T-helper 9 cell (primary cell): ENCODE measurements around the gene HDC.

Source experiments
- DNase-seq: peaks from one replicate; pipeline ENCODE4 v3.0.0-alpha.2; 2020
- total RNA-seq, 2 donors: gene quantifications; one replicate each; lab custom pipeline; 2026; lab: John Stamatoyannopoulos, UW

HDC gene, protein sequence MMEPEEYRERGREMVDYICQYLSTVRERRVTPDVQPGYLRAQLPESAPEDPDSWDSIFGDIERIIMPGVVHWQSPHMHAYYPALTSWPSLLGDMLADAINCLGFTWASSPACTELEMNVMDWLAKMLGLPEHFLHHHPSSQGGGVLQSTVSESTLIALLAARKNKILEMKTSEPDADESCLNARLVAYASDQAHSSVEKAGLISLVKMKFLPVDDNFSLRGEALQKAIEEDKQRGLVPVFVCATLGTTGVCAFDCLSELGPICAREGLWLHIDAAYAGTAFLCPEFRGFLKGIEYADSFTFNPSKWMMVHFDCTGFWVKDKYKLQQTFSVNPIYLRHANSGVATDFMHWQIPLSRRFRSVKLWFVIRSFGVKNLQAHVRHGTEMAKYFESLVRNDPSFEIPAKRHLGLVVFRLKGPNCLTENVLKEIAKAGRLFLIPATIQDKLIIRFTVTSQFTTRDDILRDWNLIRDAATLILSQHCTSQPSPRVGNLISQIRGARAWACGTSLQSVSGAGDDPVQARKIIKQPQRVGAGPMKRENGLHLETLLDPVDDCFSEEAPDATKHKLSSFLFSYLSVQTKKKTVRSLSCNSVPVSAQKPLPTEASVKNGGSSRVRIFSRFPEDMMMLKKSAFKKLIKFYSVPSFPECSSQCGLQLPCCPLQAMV
- 0 to 0.07 reads per million in 2 donors for total RNA-seq

DNA sequence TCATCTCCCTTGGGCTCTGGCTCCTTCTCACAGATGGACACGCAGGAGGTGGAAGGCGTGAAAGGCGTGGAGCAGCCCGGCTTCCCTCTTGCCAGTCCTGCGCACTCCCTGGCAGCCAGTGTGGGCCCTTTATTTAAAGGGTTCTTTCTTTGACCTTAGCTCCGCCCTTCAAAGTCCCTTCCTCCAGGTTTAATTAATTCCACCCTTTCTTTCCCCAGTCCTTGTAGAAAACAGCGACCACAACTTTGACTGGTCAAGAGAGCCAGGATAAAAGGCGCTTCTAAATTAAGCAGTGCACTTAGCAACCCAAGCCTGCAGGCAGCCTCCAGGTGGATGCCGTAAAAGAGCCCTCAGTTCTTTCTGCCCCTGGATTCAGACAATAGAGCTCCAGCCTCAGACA, at the start of gene HDC:
HDC (minus strand) TSS at position 107 of the 400 bp plus-strand sequence; CDS start at position 4, 103 bp downstream.
- no peak for DNase-seq

DNA sequence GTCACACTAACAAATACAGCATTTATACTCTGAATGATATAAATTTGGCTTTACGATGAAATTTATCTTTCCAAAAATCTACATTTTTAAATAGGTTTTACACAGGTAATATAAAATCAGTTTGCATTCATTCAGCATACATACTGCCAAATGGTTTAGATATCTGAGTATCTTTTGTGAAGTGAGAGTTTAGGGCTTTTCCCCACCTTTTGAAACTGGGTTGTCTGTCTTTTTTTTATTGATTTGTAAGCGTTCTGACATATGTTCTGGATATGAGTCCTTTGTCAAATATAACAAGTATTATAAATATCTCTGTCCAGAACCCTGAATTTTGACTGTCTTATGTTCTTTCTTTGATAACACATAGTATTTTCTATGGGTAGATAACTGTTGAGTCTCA, 47.1 kb upstream of the HDC start:
- DNase-seq: no peak

DNA sequence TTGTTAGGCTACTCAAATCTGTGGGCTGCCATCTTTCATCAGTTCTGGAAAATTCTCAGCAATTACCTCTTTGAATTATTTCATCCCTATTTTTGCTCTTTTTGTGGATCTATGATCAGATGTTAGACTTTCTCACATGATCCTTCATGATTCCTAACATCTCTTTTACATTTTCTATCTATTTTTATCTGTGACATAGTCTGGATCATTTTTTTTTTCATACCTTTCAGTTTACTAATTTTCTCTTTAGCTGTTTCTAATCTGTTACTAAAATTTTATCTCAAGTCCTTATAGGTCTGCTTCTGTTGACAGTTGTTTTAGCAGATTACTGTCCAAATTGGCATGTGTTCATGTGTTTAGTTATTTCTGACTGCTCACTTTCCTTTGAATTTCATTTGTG, 42.3 kb upstream of the HDC start:
- DNase-seq: no peak

DNA sequence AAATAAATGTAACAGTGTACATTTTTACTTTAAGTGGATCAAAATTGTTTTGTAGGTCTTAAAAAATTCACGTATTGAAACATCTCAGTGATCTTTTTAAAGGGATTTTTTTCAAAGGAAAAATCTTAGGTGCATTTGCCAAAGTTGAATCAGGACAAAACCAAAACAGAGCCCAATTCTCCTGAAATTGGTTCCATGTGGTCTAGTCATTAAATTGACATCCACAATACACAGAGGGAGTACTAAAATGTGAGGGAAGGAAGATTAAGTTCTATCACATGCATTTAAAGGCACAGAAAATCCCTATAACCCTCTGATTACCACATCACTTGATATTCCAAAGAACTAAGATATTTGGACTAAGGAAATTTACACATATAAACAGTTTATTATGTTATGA, 39.3 kb upstream of the HDC start:
- no peak for DNase-seq

DNA sequence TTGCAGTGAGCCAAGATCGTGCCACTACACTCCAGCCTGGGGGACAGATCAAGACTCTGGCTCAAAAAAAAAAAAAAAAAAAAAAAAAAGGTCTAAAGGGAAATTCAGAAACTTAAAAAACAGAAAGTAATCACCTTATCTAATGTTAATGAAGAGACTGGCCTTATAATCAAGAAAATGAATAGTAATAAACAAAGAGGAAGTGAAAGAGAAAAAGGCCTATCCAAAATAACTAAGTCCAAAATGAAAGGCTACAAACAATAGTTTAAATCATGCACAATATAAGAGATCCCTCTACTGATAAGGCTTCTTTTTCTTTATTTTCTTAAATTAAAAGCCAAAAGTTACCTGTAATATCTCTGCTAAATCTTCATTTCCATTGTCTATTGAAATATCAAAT, 37.1 kb upstream of the HDC start:
- DNase-seq: no peak

DNA sequence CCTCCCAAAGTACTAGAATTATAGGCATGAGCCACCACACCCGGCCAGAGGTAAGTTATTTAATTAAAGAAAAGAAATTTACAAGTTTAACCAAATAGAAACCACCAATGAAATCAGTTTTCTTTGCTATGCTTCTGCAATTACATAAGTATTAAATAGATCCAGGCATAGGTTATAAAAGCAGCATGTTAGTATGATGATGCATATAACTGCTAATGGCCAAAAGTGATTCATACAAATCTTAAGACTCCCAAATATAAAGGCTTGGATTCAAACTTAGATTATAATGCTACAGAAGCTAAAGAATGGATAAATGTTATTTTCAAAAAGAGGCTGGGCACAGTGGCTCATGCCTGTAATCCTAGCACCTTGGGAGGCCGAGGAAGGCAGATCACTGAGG, 32.8 kb upstream of the HDC start:
- no peak for DNase-seq

DNA sequence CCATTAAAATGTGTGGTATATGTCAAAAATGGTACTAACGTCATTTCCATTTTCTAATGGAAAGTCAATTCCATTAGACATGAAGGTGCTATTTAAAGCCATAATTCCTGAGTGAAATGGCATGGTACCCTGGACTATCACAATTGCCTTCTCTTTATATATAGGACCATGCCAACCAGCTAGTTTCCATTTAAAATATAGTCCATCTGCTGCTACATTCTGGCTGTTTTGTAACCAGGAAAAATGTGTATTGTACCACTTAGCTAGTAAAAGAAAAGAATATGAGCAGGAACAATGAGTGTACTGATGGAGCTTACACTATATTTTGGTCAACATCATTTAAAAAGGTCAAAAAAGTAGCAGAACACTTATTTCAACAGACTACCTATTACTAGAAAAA, 30.4 kb upstream of the HDC start:
- no peak for DNase-seq

DNA sequence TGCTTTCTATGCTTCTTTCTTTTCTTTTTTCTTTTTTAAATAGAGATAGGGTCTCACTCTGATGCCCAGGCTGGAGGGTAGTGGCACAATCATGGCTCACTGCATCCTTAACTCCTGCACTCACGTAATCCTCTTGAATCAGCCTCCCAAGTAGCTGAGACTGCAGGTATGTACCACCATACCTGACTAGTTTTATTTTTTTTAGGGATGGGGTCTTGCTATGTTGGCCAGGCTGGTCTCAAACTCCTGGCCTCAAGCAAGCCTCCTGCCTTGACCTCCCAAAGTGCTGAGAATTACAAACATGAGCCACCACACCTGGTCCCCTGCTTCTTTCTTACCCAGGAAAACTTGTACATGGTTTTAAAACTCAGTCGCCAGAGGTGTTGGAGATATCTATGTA, 24.2 kb upstream of the HDC start:
- no peak for DNase-seq

DNA sequence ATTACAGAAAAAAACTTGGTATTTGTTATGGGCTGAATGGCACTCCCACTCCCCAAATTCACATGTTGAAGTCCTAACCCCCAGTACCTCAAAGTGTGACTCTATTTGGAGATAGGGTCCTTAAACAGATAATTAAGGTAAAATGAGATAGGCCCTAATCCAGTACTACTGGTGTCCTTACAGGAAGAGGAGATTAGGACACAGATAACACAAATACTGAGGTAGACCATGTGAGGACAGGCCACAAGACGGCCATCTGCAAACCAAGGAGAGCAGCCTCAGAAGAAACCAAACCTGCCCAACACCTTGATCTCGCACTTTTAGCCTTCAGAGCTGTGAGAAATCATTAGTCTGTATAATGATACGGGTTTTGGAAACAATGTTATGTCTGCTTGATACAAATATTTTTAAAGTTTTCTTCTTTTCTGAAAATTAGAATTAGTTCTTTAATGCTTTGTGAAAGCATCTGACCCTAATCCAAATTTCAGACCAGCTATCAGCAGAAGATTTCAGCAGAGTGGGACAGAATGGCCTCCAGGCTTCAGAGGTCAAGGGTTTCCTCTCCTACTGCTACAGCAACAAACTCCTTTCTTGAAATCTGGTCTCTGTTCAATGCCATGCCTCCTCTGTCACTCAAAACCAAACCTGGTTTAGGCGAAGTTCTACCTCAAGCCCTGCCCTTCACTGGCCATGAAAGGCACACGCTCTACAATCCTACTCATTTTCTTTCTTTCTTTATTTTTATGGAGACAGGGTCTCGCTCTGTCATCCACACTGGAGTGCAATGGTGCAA, 22.0 kb upstream of the HDC start:
- DNase-seq: no peak

DNA sequence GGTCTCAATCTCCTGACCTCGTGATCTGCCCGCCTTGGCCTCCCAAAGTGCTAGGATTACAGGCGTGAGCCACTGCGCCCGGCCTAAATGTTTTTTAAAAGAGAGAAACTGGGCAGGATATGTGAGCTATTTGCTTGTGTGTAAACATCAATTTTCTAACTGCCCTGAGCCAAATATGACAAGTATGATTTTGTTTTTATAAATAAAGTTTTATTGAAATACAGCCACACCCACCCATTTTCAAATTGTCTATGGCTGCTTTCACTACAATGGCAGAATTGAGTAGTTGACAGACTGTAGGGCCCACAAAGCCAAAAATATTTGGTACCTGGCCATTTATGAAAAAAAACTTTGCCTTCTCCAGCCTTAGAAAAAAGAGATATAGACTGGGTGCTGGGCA, 15.9 kb upstream of the HDC start:
- no peak for DNase-seq

DNA sequence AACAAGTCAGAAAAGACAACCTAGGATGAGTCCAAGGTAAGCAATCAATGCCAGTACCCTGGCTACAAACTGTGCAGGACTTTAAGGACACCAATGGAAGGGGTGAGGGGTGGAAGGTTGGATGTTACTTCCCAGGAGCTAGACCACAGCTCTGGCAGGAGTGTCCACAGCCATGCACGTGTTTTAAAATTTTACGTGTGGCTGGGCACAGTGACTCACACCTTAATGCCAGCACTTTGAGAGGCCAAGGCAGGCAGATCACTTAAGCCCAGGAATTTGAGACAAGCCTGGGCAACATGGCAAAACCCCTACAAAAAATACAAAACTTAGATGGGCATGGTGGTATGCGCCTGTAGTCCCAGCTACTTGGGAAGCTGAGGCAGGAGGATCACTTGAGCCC, 14.7 kb upstream of the HDC start:
- no peak for DNase-seq

DNA sequence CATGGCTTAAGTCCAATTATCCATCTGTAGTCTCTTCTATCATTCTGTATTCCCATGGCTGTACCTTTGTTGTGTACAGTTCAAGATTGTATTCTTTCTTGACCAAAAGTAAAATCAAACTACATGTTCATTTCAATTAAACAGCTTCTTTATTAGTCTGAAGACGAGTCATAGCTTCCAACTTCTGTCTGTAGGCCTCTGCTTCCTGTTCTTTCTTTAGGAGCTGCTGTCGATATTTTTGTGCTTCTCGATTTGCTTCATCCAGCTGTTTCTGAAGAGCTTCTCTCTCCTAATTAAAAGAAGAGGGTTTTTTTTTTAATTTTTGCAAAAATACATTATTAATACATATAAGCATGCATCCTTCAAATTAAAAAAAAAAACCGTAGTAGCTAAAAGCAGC, 13.0 kb upstream of the HDC start:
- DNase-seq: no peak

DNA sequence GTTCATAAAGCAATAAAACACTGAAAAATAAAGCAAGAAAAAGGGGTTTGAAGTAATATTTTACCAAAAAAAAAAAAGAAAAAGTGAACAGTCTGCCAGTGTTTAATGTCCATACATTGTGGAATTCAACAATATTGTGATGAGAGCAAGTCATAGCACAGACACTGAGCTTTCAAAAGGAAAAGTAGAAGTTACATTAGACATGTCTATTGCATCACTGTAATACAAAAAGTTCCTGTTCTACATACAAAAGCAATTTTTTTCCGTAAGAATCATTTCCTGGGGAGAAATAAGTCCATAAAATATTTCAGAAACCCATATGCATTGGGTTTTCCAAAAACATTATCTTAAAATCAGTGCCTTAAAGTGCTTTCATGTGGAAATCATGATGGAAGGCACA, 11.8 kb upstream of the HDC start:
- DNase-seq: no peak

DNA sequence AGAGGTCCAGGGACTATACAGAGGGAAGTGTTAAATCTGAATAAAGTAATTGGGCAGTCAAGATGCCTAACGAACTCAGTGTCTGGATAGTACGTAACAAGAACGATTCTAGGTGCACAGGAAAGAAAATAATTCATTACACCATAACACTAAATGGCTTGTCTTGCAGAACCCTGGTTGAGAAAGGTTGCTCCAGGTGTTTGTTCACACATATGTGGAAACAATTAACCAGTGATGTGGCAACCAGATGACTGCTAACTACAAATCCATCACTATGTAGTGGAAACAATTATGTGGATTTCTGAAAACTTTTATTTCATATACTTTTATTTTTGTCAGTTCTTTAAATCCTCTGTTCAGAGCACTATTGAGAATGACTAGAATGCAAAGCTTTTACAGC, 10.4 kb upstream of the HDC start:
- DNase-seq: no peak

DNA sequence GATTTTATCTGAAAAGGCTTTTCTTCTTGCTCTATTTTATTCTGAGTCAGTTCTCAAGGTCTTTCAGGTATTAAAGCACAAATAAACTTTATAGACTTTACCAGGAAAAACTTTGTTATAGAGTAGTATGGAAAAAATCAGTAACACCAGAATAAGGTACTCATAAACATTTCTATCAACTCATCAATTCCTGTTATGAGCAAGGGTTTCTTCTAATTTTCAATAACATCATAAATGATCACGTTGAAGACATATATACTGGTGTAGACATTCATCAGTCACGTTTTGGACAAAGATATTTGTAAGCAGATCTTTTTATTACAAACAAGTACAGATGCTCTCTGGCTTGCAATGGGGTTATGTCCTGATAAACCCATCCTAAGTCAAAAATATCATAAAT, 9.6 kb upstream of the HDC start:
- DNase-seq: no peak

DNA sequence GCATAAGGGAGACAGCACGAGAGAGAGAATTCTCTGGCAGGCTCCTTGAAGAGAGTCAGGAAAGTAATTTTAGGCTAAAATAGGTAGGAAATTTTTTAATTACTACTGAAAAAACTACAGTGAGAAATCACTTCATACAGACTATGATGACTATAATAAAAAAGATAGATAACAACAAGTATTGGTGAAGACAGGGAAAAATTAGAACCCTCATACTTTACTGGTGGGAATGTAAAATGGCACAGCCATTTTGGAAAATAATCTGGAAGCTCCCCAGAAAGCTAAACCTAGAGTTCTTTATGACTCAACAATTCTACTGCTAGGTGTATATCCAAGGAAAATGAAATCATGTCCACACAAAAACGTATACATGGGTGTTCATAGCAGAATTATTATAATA, 2.1 kb upstream of the HDC start:
- DNase-seq: no peak

DNA sequence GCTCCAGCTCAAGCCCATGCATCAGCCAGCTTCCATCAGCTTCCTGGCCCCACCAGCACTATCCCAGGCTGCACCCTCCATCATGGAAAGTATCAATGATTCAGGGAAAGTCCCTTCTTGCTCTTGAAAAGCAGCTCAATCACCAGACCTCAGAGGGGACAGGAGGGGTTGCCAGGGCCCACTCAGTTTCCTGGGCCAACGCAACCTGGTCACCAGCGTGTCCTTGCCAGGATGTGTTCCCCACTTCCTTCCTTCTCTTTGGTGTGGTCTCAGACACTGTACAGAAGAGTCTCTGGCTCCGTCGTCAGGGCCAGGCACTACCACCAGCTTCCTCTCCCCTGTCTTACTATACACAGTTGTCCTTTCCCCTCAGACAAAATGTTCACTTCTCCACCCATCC, 3.0 kb downstream of the HDC start:
- no peak for DNase-seq

DNA sequence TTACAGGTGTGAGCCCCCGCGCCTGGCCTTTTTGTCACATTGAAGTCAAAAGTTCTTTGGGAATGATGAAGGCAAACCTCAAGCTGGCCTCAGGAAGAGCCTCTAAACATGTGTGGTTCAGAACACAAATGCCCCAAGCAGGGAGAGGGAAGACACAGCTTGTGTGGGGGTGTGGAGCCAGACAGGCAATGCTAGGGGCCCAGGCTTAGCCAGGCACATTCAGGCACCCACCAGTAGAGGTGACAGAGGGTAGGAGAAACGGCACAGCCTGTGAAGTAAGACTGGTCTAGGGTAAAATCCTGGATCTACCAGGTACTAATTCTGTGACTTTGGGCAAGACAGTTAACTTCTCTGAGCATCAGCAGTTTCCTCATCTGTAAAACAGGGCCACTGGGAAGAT, 3.5 kb downstream of the HDC start:
- no peak for DNase-seq

DNA sequence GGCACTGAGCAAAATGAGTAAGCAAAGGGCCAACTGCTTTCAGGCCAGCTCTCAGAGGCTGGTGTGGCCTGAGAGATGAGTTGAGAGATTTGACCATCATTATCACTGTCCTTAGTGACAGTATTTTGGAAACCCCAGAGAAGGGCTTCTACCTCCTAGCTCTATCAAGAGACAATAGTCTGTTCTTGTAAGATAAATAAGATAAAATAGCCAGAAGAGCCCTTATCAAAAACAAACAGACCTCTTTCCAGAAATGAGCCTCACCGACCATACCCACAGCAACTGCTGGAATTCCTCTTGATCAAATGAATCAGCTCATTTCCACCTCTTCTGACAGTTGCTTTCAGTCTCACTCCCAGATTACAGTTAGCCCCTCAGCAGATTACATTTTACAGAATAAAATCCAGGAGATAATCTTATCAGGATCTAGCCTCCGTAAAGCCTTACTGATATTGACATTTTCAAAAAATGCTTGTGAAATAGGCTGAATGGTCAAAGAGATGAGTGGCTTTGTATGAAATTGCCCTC, 4.5 kb downstream of the HDC start:
- DNase-seq: no peak

DNA sequence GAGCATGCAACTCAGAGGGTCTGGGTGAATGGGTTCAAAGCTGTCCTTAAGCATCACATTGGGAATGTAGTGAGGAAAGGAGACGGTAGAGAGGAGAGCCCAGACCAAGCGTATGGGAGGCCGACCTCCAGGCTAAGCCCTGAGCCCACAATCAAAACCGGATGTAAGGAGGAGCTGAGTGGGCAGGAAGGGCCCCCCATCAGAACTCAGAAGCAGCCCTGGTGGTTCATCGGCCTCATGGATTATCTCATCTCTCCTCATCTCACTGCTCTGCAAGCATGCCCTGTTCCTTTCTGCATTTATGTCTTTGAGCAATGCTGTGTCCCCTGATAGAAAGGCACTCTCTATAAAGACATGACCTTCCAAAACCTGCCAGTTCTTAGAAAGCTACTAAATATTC, 6.2 kb downstream of the HDC start:
- no peak for DNase-seq

DNA sequence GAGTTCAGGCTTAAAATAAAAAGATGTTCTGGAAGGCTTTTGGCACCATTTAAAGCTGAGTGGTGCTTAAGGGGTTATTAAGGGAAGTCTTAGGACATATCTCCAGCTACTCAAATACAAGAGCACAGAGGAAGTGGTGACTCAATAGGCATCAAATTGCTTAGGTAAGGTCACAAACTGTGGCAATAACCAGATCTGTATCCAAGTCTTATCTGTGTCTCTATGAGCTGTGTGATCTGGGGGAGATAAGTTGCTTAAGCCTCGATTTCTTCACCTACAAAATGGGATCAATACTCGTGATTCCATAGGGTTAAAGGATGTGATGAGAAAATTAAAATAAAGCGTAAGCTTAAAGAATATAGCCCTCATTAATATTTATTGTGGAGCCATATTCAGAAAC, 7.6 kb downstream of the HDC start:
- DNase-seq: no peak

DNA sequence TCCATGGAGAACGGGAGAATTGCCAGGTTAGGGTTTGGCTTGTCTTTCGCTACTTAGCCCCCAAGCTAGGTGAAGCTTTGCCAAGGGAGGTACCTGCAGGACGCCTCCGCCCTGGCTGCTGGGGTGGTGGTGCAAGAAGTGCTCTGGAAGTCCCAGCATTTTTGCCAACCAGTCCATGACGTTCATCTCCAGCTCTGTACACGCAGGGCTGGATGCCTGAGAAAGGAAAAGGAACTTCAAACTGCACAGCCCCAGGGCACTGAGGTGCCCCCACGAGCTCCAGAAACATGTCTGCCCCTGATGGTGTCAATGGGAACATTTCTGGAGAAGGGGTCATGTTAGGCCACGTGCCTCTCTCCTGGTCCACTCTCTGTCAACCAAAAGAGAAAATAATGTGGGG, 8.2 kb downstream of the HDC start:
- no peak for DNase-seq

DNA sequence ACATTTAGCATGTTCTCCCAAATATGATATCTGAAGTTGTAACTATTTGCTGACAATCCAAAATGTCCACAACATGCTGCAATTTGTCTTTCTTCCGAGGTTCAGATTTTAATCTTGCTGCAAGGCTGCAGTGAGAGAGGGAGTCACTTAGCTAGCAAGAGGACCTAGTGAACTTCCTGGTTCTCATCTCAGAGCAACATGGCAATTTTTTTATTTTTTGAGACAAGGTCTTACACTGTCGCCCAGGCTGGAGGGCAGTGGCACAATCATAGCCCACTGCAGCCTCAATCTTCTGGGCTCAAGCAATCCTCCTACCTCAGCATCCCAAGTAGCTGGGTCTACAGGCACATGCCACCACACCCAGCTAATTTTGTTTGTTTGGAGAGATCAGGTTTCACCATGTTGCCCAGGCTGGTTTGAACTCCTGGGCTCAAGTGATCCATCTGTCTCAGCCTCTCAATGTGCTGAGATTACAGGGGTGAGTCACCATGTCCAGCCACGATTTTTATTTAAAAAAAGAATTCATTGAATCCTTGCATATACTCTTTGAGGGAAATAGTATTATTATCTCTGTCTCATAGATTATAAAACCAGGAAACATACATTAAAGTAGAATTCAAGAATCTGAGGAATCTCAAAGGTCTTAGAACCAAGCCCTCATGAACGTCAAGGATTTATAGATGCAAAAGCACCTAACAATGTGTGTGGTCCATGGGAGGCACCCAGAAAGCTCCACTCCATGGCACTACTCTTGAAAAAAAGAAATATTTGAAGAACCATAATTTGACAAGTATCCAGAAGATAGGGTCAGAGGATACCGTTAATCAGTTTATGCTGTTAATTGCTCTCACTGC, 9.1 kb downstream of the HDC start:
- no peak for DNase-seq
